Right lobe of liver (tissue), 6 donors: Measurements from ENCODE around the gene ADIPOR2. TPM values are rescaled to one million over a fixed set of nuclear protein-coding genes. Genes with fewer than 3 reads are reported as not detected.
"Not testable (repeated sequence)": the region's sequence is repeated elsewhere in the genome, so short reads cannot be mapped to it uniquely, and the experiment has no call there.

Source experiments
- ATAC-seq, 4 donors: fragments of 200-7000 bp; cut with Tn5 transposase; one replicate each; pipeline ENCODE4 v1.9.1; 2020; ENCODE audit warnings: mild to moderate bottlenecking in 4 of 4, moderate library complexity in 4 of 4
- DNase-seq, 3 donors: peaks; one replicate each; pipeline ENCODE4 v3.0.0-alpha.2; 2020
- H3K27ac ChIP-seq, 3 donors: fragments of 200-600 bp; one replicate each; pipeline ENCODE4 v1.8.0; 2022
- H3K27me3 ChIP-seq, 2 donors: fragments of 200-600 bp; one replicate each; pipeline ENCODE4 v1.8.0; 2022
- H3K36me3 ChIP-seq, 4 donors: fragments of 200-600 bp; sonication (generic) in 1 of 4; one replicate each; pipeline versions ENCODE4 v1.5.1 to v1.8.0; 2017 to 2022; ENCODE audit warnings: control low read depth in 1 of 4
- H3K4me1 ChIP-seq, 4 donors: fragments of 200-600 bp; sonication (generic) in 1 of 4; one replicate each; pipeline versions ENCODE4 v1.5.1 to v1.8.0; 2017 to 2022; ENCODE audit warnings: control low read depth in 1 of 4
- H3K4me3 ChIP-seq, 3 donors: fragments of 200-600 bp; one replicate each; pipeline ENCODE4 v1.8.0; 2022
- H3K9me3 ChIP-seq, 4 donors: fragments of 200-600 bp; sonication (generic) in 1 of 4; one replicate each; pipeline versions ENCODE4 v1.5.1 to v1.8.0; 2017 to 2022; ENCODE audit warnings: control low read depth in 1 of 4
- POLR2A ChIP-seq: fragments of 450-650 bp; IDR thresholded peaks from one replicate; pipeline ENCODE4 v1.6.1; 2017; ENCODE audit warnings: antibody characterized with exemption, mild to moderate bottlenecking
- WGBS: methylation state at CpG from one replicate; pipeline ENCODE4 v1.1.6; 2018; ENCODE audit warnings: low coverage, low lambda C conversion rate; ENCODE audit not compliant: insufficient coverage; ENCODE audit errors: missing lambda C conversion rate; 5-methylcytosine and 5-hydroxymethylcytosine counted together
- intact Hi-C, 2 donors: fragments of 100-400 bp; cut with DNase I; formaldehyde crosslinking; loops; one replicate each; pipeline versions ENCODE4 v1.11.2 to v1.14.1; 2022
- total RNA-seq, 6 experiments: library from RNA; depleted of rRNA in 2 of 6; stranded (reverse); fragments of >200 nt in 2 of 6; fragmentation: NEBNext Ultra II Directional in 3 of 6; extraction: Animal tissue kit (Norgen Biotek cat#: 25700) in 3 of 6; gene quantifications; one replicate each; pipeline versions ENCODE4 v1.1.0 to v1.2.4, GENCODE V29; 2016 to 2023
- TF ChIP-seq, protein P1 (sequence below), 4 donors: fragments of 200-600 bp in 3 of 4; fragments of 450-650 bp in 1 of 4; IDR thresholded peaks; one replicate each; pipeline versions ENCODE4 v1.5.1 to v1.8.0; 2016 to 2022; ENCODE audit warnings: antibody characterized with exemption in 4 of 4, mild to moderate bottlenecking in 2 of 4
- donor health status: DM: no; HTN: yes; CAD: no.
- donor health status: DM: no; HTN: no; CAD: no.
- donor health status: DM: no; HTN: no; CAD: no.
- donor health status: DM: no; HTN: yes; CAD: no.
- donor health status: DM: no; HTN: yes; CAD: no.

The ADIPOR2 gene
- total RNA-seq, 6 experiments from 2014 or later: 46.5 to 108 (median 59.8) TPM

DNA sequence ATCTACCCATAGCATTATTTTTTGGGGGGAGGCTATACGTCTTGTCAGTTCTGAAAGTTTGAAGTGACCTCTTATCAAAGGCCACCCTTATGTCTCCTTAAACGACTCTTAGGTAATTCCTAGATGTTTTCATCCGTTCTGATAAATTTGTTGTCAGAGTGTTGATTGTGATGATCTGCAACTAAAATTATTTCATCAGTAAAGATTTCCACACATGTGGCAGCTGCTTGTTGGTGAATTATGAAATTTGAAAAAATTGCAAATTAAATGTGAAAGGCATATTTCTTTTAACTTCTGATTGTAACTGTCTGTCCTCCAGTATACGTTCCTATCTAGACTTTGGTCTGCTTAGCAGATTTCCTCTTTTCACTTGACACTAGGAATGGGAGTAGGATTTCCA is 1.4 kb downstream of the ADIPOR2 start:
- Histone ChIP-seq H3K36me3 (no peaks in the 10 kb centered on the region), H3K27me3 (no peaks in the 10 kb centered on the region), H3K9me3 (no peaks in the 10 kb centered on the region), H3K4me1 (peaks cover 0 to 44% (median 3%) of the 10 kb centered on the region in 4 donors), H3K4me3 (peak overlapping the region; percentile 85 to 93 (median 86)), H3K27ac (peak overlapping the region in 2 of 3 donors; percentile 93 to 97)
- ATAC-seq: no peak
- DNase-seq: no peak
- 9% methylated on average over 4 of the region's 4 CpGs for WGBS
- intact Hi-C loops: no loop called here
- TF ChIP-seq POLR2A: no peak
- TF ChIP-seq, protein P1, sequence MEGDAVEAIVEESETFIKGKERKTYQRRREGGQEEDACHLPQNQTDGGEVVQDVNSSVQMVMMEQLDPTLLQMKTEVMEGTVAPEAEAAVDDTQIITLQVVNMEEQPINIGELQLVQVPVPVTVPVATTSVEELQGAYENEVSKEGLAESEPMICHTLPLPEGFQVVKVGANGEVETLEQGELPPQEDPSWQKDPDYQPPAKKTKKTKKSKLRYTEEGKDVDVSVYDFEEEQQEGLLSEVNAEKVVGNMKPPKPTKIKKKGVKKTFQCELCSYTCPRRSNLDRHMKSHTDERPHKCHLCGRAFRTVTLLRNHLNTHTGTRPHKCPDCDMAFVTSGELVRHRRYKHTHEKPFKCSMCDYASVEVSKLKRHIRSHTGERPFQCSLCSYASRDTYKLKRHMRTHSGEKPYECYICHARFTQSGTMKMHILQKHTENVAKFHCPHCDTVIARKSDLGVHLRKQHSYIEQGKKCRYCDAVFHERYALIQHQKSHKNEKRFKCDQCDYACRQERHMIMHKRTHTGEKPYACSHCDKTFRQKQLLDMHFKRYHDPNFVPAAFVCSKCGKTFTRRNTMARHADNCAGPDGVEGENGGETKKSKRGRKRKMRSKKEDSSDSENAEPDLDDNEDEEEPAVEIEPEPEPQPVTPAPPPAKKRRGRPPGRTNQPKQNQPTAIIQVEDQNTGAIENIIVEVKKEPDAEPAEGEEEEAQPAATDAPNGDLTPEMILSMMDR (IDR thresholded peaks at IDR 0.05): no peak

DNA sequence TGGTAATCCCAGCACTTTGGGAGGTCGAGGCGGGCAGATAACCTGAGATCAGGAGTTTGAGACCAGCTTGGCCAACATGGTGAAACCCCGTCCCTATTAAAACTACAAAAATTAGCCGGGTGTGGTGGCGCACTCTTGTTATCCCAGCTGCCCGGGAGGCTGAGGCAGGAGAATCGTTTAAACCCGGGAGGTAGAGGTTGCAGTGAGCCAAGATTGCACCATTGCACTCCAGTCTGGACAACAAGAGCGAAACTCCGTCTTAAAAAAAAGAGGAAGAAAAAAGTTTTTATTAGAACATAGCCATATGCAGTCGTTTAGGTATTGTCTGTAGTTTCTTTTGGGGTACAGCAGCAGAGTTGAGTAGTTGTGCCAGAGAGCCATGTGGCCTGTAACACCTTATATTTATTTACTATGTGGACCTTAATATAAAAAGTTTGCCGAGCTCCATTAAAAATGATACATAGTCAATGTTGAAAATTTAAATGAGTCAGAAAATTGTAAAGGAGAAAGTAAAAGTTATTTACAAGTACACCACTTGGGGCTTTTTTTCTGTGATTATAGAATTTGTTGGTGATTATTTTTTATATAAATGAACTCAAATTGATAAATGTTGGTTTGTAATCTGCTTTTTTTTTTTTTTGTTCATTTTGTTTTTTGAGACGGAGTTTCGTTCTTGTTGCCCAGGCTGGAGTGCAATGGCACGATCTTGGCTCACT is 2.2 kb downstream of the ADIPOR2 start:
- intact Hi-C loops: no loop called here
- Histone ChIP-seq H3K36me3 (no peaks in the 10 kb centered on the region), H3K9me3 (no peaks in the 10 kb centered on the region), H3K27me3 (no peaks in the 10 kb centered on the region), H3K4me3 (peak overlapping the region in 1 of 3 donors; percentile 93), H3K4me1 (peaks cover 0 to 51% (median 3%) of the 10 kb centered on the region in 4 donors), H3K27ac (peak overlapping the region in 1 of 3 donors; percentile 97)
- TF ChIP-seq POLR2A: no peak
- TF ChIP-seq, protein P1 (IDR thresholded peaks at IDR 0.05): no peak
- WGBS: 32% methylated on average over 15 of the region's 15 CpGs
- no peak for DNase-seq
- no peak for ATAC-seq

DNA sequence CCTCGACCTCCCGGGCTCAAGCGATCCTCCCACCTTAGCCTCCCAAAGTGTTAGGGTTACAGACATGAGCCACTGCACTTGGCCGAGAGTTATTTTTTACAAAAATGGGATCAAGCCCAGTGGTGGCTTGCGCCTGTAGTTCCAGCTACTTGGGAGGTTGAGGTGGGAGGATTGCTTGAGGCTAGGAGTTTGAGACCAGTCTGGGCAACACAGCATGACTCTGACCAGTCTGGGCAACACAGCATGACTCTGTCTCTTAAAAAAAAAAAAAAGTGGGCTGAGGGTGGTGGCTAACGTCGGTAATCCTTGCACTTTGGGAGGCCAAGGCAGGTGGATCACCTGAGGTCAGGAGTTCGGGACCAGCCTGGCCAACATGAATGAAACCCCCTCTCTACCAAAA is 4.2 kb downstream of the ADIPOR2 start:
- ATAC-seq, H3K36me3 ChIP-seq, DNase-seq, H3K9me3 ChIP-seq, H3K27me3 ChIP-seq, intact Hi-C loops, H3K4me3 ChIP-seq, H3K27ac ChIP-seq: not testable (repeated sequence)
- 84% methylated on average over 7 of the region's 8 CpGs for WGBS
- H3K4me1 ChIP-seq: peaks cover 0 to 66% (median 3%) of the 10 kb centered on the region in 4 donors

DNA sequence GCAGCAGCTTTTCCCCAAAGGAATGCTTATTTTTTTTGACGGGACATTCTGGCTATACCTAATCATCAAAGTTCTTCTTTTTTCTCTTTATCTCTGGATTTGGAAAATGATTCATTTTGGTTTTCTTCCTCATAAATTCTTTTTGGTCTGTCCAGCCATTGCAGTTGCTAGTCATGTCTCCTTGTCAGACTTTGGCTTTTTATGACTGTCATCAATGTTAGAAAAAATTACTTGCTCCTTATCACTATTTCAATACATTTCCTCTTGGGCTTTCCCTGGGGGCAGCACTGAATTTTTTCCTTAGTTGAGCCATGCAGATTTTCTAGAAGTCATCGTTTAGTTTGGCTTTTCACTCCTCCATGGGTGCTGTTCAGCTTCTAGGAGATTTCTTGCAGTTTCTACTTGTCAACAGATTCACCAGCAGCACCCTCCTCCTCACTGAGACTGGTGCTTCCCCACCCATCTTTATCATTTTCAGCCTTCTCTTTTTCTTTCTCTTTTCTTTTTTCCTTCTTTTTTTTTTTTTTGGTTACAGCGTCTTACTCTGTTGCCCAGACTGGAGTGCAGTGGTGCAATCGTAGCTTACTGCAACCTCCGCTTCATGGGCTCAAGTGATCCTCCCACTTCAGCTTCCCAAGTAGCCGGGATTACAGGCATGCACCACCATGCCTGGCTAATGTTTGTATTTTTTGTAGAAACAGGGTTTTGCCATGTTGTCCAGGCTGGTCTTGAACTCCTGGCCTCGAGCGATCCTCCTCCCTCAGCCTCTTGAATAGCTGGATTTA is 5.2 kb downstream of the ADIPOR2 start:
- intact Hi-C loops: no loop called here
- 31% methylated on average over 4 of the region's 8 CpGs for WGBS
- no peak for ATAC-seq

More for the DNA sequence above, 5.2 kb downstream of the ADIPOR2 start:
- TF ChIP-seq, protein P1 (IDR thresholded peaks at IDR 0.05): no peak
- TF ChIP-seq POLR2A: no peak
- Histone ChIP-seq H3K4me3 (no peak overlapping the region), H3K4me1 (peaks cover 0 to 62% (median 3%) of the 10 kb centered on the region in 4 donors), H3K9me3 (no peaks in the 10 kb centered on the region), H3K27me3 (no peaks in the 10 kb centered on the region), H3K36me3 (no peaks in the 10 kb centered on the region), H3K27ac (peak overlapping the region in 1 of 3 donors; percentile 9)
- DNase-seq: no peak
